ENCODE data around the gene UBL3.

The UBL3 gene

DNA sequence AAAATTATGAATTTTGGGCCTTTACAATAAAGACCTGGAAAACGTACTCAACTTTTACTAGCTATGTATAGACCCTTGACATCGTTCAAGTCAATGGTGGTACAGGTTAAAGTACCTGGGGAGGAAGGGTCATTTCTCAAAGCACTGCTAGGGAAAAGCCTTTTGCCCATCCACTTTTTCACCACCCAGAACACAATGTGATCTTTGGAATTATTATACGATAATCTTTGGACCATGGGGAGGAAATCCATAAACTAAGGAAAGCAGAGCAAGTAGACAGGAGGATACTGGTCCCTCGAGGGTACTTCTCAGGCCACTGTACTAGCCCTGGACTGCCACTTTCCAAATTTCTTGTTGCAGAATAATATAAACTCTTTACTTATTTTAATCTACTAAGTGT lies 39.5 kb downstream of the UBL3 start:
- H3K4me3 Mint-ChIP-seq = no peak overlapping the region
- no peaks in the 10 kb centered on the region for H3K27me3 Mint-ChIP-seq
- H3K27ac Mint-ChIP-seq = no peak overlapping the region
- peaks cover 25 to 53% of the 10 kb centered on the region in 2 donors for H3K4me1 Mint-ChIP-seq
- no peak for ATAC-seq (replicated peaks)
- DNase-seq = no peak
- H3K36me3 Mint-ChIP-seq = no peaks in the 10 kb centered on the region
- no peaks in the 10 kb centered on the region for H3K9me3 Mint-ChIP-seq

DNA sequence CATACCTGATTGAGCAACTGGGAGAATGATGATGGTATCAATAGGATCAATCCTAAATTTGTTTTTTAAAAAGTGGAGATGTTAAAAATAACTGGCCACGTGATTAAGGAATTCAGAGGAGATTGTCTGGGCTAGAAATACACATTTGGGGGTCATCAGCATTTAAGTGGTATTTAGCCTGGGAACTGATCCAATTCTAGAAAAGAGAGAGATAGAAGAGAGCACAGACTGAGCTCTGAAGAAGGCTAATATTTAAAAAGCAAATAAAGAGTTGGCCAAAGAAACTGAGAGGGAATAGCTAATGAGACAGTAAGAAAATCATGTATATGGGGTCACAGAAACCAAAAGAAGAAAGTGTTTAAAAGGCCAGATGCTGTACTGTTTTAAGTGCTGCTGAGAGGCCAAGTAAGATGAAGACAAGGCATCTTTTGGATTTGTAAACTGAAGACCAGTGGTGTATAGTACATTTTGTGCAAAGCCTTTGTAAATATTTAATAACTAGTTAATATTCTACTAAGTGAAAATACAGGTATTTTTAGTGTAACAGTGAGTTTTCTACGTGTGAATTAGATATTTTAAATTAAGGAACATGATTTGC lies 40.2 kb downstream of the UBL3 start:
- Mint-ChIP-seq H3K27me3 (no peaks in the 10 kb centered on the region), H3K36me3 (no peaks in the 10 kb centered on the region), H3K9me3 (no peaks in the 10 kb centered on the region), H3K27ac (no peak overlapping the region), H3K4me1 (peaks cover 21 to 48% of the 10 kb centered on the region in 2 donors), H3K4me3 (no peak overlapping the region)
- DNase-seq = no peak
- no peak for ATAC-seq (replicated peaks)

DNA sequence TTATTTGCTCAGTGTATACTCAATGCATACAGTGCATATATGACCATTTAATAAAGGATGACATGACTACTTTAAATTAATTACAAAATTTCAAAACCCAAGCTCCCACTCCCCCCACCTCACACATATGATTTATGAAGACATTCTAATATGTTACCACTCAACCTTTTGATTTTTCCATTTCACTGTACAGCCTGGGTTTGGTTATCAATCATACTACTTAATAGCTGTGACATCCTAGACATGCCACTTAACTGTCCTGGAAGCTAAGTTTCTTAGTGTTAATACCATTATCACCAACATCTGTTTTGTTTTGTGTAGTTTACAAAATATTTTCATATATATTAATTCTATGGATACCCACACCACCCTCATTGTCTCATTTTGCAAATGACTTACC lies 42.2 kb downstream of the UBL3 start:
- Mint-ChIP-seq H3K4me3 (no peak overlapping the region), H3K36me3 (no peaks in the 10 kb centered on the region), H3K27me3 (no peaks in the 10 kb centered on the region), H3K4me1 (peaks cover 18 to 44% of the 10 kb centered on the region in 2 donors), H3K27ac (no peak overlapping the region), H3K9me3 (no peaks in the 10 kb centered on the region)
- ATAC-seq (replicated peaks) = peak; percentile 44 to 50
- no peak for DNase-seq

DNA sequence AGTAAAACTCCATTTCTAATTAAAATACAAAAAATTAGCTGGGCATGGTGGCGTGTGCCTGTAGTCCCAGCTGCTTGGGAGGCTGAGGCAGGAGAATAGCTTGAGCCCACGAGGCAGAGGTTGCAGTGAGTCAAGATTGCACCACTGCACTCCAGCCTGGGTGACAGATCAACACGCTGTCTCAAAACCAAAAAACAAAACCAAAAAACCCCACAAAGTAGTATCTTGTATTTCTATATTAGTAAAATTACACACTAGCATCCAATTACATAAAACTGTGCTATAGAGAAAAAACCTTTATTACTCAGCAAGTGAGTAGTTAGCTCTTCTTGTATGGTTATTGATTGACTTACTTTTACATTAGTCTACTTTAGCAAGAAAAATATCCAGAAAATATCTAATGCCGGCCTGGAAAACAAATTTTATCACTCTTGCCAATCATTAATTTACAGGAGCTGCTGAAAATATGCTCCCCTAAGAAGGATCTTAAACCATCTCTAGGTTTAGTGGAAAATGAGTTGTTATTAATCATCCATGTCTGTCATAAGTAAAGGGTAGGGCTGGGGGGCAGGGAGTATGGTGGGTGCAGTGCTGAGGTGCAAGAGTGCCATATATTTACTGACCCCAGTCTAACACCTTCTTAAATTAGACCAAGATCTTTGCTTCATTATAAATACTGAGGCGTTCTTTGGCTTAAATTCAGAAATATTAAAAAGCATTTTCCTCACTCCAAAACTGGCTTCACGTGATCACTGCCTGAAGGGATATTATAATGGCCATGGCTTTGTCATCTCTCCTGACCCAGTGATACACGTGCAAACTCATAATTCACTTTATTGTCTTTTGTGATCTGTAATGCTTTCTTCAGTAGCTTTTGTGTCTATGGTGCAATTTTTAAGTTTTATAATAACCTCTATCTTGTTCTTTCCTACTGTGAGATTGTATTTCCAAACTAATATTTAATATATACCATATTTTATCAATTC lies 44.1 kb downstream of the UBL3 start:
- peaks cover 18 to 38% of the 10 kb centered on the region in 2 donors for H3K4me1 Mint-ChIP-seq
- H3K27ac Mint-ChIP-seq = no peak overlapping the region
- no peaks in the 10 kb centered on the region for H3K27me3 Mint-ChIP-seq

DNA sequence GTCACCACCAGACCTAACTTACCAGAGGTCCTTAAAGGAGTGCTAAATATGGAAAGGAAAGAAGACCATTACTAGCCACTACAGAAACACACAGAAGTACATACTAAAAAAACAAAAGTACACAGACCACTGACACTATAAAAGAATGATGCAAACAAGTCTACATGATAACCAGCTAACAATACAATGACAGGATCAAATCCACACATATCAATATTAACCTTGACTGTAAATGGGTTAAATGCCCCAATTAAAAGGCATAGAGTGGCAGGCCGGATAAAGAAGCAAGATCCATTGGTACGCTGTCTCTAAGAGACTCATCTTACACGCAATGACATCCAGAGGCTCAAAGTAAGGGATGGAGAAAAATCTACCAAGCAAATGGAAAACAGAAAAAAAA lies 47.2 kb downstream of the UBL3 start:
- Mint-ChIP-seq H3K4me3 (no peak overlapping the region), H3K27ac (no peak overlapping the region), H3K27me3 (no peaks in the 10 kb centered on the region), H3K4me1 (peaks cover 9 to 17% of the 10 kb centered on the region in 2 donors), H3K36me3 (peaks cover 0 to 2% of the 10 kb centered on the region in 2 donors), H3K9me3 (no peaks in the 10 kb centered on the region)
- no peak for DNase-seq
- ATAC-seq (replicated peaks) = no peak

More for the DNA sequence above, 44.1 kb downstream of the UBL3 start:
- Mint-ChIP-seq H3K4me3 (no peak overlapping the region), H3K9me3 (no peaks in the 10 kb centered on the region), H3K36me3 (peaks cover 0 to 2% of the 10 kb centered on the region in 2 donors)
- DNase-seq = no peak
- peak in 1 of 2 donors; percentile 51 for ATAC-seq (replicated peaks)

DNA sequence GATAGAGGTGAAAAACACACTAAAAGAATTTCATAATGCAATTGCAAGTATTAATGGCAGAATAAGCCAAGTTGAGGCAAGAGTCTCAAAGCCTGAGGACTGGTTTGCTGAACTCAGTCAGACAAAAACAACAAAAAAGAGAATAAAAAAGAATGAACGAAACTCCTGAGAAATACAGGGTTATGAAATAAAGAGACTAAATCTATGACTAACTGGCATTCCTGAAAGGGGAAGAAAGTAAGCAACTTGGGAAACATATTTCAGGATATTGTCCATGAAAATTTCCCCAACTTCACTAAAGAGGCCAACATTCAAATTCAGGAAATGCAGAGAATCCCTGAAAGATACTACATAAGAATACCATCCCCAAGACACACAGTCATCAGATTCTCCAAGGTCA lies 47.8 kb downstream of the UBL3 start:
- peaks cover 11 to 23% of the 10 kb centered on the region in 2 donors for H3K4me1 Mint-ChIP-seq
- H3K27me3 Mint-ChIP-seq = no peaks in the 10 kb centered on the region
- no peak overlapping the region for H3K27ac Mint-ChIP-seq
- H3K4me3 Mint-ChIP-seq = no peak overlapping the region
- no peak for ATAC-seq (replicated peaks)
- peaks cover 0 to 2% of the 10 kb centered on the region in 2 donors for H3K36me3 Mint-ChIP-seq
- H3K9me3 Mint-ChIP-seq = no peaks in the 10 kb centered on the region
- no peak for DNase-seq

DNA sequence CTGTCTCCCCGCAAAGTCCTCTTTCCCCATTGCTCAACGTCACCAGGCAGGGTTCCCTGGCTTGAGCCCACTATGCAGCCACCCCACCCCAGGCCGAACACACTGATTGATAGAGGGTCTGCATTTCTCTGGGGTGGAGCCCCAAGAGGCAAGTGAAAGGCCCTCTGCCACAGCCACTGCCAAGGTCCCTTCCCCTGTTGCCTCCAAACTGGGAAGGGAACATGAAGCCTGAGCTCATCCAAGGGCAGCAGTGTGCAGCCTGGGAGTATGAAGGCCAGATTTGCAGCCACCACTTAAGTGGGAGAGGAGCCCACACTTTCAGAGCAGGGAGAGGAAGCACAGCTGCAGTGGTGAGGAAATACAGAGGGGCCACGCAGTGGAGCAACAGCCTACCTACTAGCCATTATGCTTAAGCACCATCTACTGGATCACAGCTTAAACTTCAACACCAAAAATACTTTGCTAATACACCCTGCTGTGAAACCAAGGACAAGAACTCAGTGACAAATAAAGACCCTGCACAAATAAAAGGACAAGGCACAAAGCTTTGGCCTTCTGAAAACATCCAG lies 48.6 kb downstream of the UBL3 start:
- peak overlapping the region; percentile 74 for H3K27ac Mint-ChIP-seq
- no peaks in the 10 kb centered on the region for H3K9me3 Mint-ChIP-seq
- H3K4me3 Mint-ChIP-seq = no peak overlapping the region
- DNase-seq (no peak), ATAC-seq (replicated peaks) (peak; percentile 31 to 33)
- peaks cover 11 to 24% of the 10 kb centered on the region in 2 donors for H3K4me1 Mint-ChIP-seq
- H3K27me3 Mint-ChIP-seq = no peaks in the 10 kb centered on the region
- peaks cover 0 to 2% of the 10 kb centered on the region in 2 donors for H3K36me3 Mint-ChIP-seq

DNA sequence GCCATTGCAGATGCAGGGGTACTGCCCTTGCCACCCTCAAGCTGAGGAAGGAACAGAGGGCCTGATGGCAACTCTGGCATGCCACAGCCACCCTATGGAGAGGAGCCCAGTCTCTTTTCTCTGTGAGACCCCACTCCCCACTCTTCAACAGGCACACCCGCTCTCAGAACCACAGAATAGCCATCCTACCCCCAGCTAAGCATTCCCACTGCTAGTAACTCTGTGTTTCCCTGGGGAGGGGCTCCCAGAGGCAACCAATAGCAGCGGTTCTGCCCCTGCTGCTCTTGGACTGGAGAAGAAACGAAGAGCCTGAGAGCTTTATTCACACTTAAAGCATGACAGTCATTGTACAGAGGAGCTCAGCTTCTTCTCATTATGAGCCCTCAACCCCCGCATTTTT lies 49.3 kb downstream of the UBL3 start:
- no peak for DNase-seq
- Mint-ChIP-seq H3K9me3 (no peaks in the 10 kb centered on the region), H3K4me1 (peaks cover 11 to 19% of the 10 kb centered on the region in 2 donors), H3K27ac (peak overlapping the region; percentile 74), H3K4me3 (no peak overlapping the region), H3K27me3 (no peaks in the 10 kb centered on the region), H3K36me3 (peaks cover 0 to 2% of the 10 kb centered on the region in 2 donors)
- no peak for ATAC-seq (replicated peaks)

DNA sequence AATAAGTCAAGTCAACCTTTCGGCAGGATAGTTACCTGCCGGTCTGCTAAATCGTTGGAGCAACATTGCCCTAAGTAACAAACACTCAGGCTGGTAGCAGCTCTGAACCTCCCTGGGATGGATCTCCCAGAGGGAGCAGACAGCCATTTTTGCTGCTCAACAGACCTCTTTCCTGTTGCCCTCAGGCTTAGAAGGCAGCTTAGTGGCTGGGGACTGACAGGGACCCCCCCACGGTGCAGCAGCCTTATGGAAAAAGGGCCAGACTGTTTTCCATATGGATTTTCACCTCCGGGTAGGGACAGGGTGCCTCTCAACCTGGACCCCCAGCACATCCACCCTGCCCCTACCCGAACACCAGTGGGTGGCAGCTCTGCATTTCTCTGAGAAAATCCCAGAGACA lies 49.7 kb downstream of the UBL3 start:
- H3K27me3 Mint-ChIP-seq = no peaks in the 10 kb centered on the region
- no peaks in the 10 kb centered on the region for H3K9me3 Mint-ChIP-seq
- ATAC-seq (replicated peaks) (no peak), DNase-seq (no peak)
- H3K36me3 Mint-ChIP-seq = peaks cover 0 to 2% of the 10 kb centered on the region in 2 donors
- no peak overlapping the region for H3K4me3 Mint-ChIP-seq
- H3K4me1 Mint-ChIP-seq = peaks cover 11 to 18% of the 10 kb centered on the region in 2 donors
- H3K27ac Mint-ChIP-seq = no peak overlapping the region

DNA sequence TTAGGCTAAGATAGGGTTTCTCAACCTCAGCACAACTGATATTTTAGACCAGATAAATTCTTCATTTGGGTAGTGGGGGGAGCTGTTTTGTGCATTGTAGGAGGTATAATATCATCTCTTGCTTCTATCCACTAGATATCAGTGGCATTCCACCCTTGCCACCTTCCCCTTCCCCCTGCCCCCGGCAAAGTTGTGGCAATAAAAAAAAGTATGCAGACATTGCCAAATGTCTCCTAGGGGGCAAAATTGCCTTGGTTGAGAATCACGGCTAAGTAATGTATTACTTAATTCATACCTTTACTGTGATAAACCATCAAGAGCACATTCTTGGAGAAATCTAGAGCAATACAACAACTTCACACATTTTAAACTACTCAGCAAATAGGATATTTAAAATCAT lies 51.4 kb downstream of the UBL3 start:
- peaks cover 0 to 2% of the 10 kb centered on the region in 2 donors for H3K36me3 Mint-ChIP-seq
- H3K27ac Mint-ChIP-seq = no peak overlapping the region
- no peaks in the 10 kb centered on the region for H3K27me3 Mint-ChIP-seq
- no peak overlapping the region for H3K4me3 Mint-ChIP-seq
- H3K9me3 Mint-ChIP-seq = no peaks in the 10 kb centered on the region
- ATAC-seq (replicated peaks) (no peak), DNase-seq (no peak)
- H3K4me1 Mint-ChIP-seq = peaks cover 16 to 26% of the 10 kb centered on the region in 2 donors

DNA sequence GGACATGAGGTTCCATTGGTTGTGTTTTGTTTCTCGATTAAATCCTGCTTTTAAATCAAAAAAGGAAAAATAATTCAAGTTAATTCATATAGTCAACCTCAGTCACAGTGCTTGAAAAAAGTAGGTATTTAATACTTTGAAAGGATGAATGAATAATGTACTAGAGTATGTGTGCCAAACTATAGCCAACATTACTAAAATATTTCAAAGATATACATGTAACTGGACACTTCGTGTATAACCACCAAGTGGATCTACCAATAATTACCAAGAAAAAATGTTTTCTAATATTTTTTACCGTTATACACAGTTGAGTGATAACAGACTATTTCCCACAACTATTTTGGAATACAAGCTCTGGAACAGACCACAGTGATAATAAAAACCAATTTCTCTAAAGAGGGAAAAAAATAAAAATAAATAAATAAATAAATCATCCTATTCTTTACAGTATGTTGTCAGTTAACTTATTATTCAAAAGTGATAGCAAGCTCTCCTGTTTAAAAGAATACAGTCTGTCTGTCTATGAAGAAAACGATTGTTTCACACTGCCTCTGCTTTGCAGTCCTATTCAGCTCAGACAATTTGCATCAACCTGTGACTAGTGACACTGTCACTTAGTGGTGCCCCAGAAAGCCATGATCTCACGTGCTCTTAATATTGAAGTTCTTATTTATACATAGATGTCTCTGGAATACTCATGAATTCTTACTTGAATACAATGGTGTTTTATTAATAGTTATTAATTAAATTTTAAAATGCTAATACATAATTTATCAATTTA lies 58.2 kb downstream of the UBL3 start:
- Mint-ChIP-seq H3K27me3 (no peaks in the 10 kb centered on the region), H3K36me3 (peaks cover 1 to 4% of the 10 kb centered on the region in 2 donors), H3K27ac (no peak overlapping the region), H3K9me3 (no peaks in the 10 kb centered on the region), H3K4me3 (no peak overlapping the region), H3K4me1 (peaks cover 32 to 60% of the 10 kb centered on the region in 2 donors)
- no peak for ATAC-seq (replicated peaks)
- no peak for DNase-seq

DNA sequence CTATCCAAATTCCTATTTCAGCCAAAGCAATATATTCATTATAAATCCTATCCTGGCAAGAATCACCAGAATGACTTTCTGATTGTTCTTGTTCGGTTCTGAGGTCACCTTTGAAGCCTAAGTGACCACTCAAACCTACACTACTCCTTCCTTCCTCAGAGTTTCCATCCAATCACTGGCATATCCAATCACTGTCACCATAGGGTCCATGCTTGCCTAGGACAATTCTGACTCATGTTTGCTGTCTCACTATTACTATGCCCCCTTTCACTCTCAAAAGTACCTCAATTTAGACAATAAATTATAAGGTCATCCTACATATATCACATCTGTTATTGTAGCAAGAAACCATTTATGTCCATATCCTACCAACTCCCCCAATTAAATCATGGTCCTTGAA lies 58.9 kb downstream of the UBL3 start:
- Mint-ChIP-seq H3K27me3 (no peaks in the 10 kb centered on the region), H3K4me3 (no peak overlapping the region), H3K27ac (no peak overlapping the region), H3K4me1 (peaks cover 29 to 58% of the 10 kb centered on the region in 2 donors), H3K36me3 (peaks cover 1 to 4% of the 10 kb centered on the region in 2 donors), H3K9me3 (no peaks in the 10 kb centered on the region)
- ATAC-seq (replicated peaks) = peak; percentile 89 to 96
- DNase-seq = no peak

DNA sequence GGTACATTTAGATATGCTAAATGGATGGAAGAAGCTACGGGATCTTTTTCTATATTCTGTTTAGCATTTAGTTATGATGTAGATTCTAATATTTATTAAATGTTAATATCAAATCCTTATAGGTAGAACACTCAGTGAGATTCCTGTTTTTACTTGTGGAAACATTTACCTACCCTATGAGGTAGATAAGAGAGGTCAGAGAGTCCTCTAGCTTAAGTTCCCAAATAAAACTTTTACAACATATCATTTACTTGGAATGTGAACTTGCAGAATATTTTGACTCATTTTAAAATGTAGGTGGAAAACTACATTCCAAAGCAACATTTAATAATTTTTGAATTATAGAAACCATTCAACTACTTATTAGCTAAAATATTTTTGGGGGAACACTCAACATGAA lies 63.7 kb downstream of the UBL3 start:
- H3K4me1 Mint-ChIP-seq = peaks cover 31 to 57% of the 10 kb centered on the region in 2 donors
- H3K27ac Mint-ChIP-seq = no peak overlapping the region

DNA sequence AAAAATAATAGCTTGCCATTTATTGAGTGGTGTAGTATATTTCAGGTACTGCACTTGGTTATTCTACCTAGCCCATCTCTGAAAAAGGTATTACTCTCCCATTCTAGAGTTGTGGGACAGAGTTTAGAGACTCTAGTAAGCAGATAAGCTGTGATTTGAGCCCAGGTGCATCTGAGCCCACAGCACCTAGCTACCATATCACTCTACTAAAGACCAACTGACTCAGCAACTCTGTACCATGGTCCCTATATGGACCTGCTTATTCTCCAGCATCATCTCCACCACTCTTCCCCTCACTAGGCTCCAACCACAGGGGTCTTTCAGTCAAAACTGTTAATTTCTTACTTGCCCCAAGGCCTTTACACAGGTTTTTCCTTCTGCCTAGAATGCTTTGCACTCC lies 64.4 kb downstream of the UBL3 start:
- Mint-ChIP-seq H3K27me3 (no peaks in the 10 kb centered on the region), H3K4me3 (no peak overlapping the region), H3K9me3 (no peaks in the 10 kb centered on the region), H3K4me1 (peaks cover 24 to 50% of the 10 kb centered on the region in 2 donors), H3K36me3 (peaks cover 1 to 4% of the 10 kb centered on the region in 2 donors), H3K27ac (no peak overlapping the region)
- no peak for ATAC-seq (replicated peaks)
- no peak for DNase-seq

More for the DNA sequence above, 63.7 kb downstream of the UBL3 start:
- H3K9me3 Mint-ChIP-seq = no peaks in the 10 kb centered on the region
- no peaks in the 10 kb centered on the region for H3K27me3 Mint-ChIP-seq
- no peak for ATAC-seq (replicated peaks)
- H3K4me3 Mint-ChIP-seq = no peak overlapping the region
- peaks cover 1 to 4% of the 10 kb centered on the region in 2 donors for H3K36me3 Mint-ChIP-seq
- DNase-seq = no peak
